Measurements from ENCODE around the gene GABRB1.

DNA sequence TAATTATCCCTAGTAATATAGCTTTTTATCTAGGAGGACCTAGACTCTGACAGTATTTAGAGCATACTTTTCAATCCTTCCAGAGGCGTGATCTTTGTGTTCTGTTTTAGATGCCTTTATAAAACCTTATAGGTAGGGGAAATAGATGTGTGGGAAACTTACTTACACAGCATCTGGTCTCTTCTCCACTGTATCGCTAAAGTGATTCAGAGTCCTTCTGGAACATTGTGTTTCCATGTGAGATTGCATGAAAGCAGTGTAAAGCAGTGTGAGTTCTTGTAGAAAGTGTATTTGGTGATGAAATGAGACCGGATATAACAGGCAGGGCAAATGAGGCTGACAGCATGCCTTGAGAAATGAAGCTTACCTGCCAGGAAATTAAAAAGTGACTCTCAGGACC, 9.5 kb downstream of the GABRB1 start:
- TF ChIP-seq RARB (CRISPR knock-in tag; IDR thresholded peaks at IDR 0.05) = no peak
- TF ChIP-seq ARNTL (CRISPR knock-in tag; IDR thresholded peaks at IDR 0.05; ENCODE audit: borderline replicate concordance, low read depth) = no peak
- TF ChIP-seq, protein P1, sequence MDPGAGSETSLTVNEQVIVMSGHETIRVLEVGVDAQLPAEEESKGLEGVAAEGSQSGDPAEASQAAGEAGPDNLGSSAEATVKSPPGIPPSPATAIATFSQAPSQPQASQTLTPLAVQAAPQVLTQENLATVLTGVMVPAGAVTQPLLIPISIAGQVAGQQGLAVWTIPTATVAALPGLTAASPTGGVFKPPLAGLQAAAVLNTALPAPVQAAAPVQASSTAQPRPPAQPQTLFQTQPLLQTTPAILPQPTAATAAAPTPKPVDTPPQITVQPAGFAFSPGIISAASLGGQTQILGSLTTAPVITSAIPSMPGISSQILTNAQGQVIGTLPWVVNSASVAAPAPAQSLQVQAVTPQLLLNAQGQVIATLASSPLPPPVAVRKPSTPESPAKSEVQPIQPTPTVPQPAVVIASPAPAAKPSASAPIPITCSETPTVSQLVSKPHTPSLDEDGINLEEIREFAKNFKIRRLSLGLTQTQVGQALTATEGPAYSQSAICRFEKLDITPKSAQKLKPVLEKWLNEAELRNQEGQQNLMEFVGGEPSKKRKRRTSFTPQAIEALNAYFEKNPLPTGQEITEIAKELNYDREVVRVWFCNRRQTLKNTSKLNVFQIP (CRISPR knock-in tag; IDR thresholded peaks at IDR 0.05; ENCODE audit: borderline replicate concordance, low read depth) = no peak

Data from SK-N-SH treated with all-trans-retinoic acid at 6 μM for 48 hours (cell line).